ENCODE measurements around the gene SNRNP48. TPM values are rescaled to one million over a fixed set of nuclear protein-coding genes. Genes with fewer than 3 reads are reported as not detected.

SNRNP48 gene
- polyA plus RNA-seq, 2 donors, result 3.2 to 3.5 TPM

DNA sequence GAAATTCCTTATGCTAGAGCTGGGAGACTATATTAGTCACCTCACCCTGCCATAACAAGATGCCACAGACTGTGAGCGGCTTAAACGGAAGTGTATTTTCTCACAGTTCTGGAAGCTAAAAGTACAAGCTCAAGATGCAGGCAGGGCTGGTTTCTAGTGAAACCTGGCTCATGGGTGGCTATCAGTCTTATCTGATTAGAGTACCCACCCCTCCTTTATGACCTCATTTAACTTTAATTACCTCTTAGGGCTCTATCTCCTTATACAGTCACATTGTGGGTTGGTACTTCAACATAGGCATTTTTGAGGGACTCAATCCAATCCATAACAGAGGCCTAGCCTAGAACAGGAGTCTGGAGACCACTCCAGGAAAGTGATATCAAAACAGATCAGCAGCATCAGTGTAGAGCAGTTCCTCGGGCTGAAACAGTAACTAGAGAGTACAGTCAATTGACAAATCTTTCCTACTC lies 2.3 kb upstream of the SNRNP48 start:
- no peaks in the 10 kb centered on the region for H3K9me3 ChIP-seq (ENCODE audit: control insufficient read depth in 2 of 2, insufficient read depth in 1 of 2, low read depth in 1 of 2, low read length in 1 of 2)
- peaks cover 0 to 10% of the 10 kb centered on the region in 2 donors for H3K4me1 ChIP-seq (ENCODE audit: control insufficient read depth in 2 of 2, insufficient read depth in 2 of 2, low read length in 1 of 2)
- WGBS, 2 donors, result 60 to 65% methylated on average over 3 of the region's 3 CpGs
- no peak overlapping the region for H3K4me3 ChIP-seq (ENCODE audit: low read depth in 1 of 2, low read length in 2 of 2)
- H3K36me3 ChIP-seq (ENCODE audit: control insufficient read depth in 2 of 2, insufficient read depth in 2 of 2, low read length in 1 of 2), result peaks cover 7 to 24% of the 10 kb centered on the region in 2 donors
- no peaks in the 10 kb centered on the region for H3K27me3 ChIP-seq (ENCODE audit: control insufficient read depth in 1 of 2, insufficient read depth in 2 of 2, low read length in 2 of 2)
- H3K27ac ChIP-seq (ENCODE audit: low read depth in 2 of 2, low read length in 1 of 2), result peak overlapping the region in 1 of 2 donors; percentile 48

- H3K27me3 ChIP-seq (ENCODE audit: control insufficient read depth in 1 of 2, insufficient read depth in 2 of 2, low read length in 2 of 2), result no peaks in the 10 kb centered on the region
- H3K4me1 ChIP-seq (ENCODE audit: control insufficient read depth in 2 of 2, insufficient read depth in 2 of 2, low read length in 1 of 2), result peaks cover 0 to 10% of the 10 kb centered on the region in 2 donors
- H3K9me3 ChIP-seq (ENCODE audit: control insufficient read depth in 2 of 2, insufficient read depth in 1 of 2, low read depth in 1 of 2, low read length in 1 of 2), result no peaks in the 10 kb centered on the region
- H3K4me3 ChIP-seq (ENCODE audit: low read depth in 1 of 2, low read length in 2 of 2), result no peak overlapping the region
- no peak overlapping the region for H3K27ac ChIP-seq (ENCODE audit: low read depth in 2 of 2, low read length in 1 of 2)
- 64 to 69% methylated on average over 4 of the region's 4 CpGs for WGBS, 2 donors
- peaks cover 7 to 17% of the 10 kb centered on the region in 2 donors for H3K36me3 ChIP-seq (ENCODE audit: control insufficient read depth in 2 of 2, insufficient read depth in 2 of 2, low read length in 1 of 2)
Observed at GRCh38 chr6:7588506-7588905, 1.5 kb upstream of the SNRNP48 start.

GRCh38 chr6:7589221-7589620 lies 777 bp upstream of the SNRNP48 start:
- H3K4me1 ChIP-seq (ENCODE audit: control insufficient read depth in 2 of 2, insufficient read depth in 2 of 2, low read length in 1 of 2), result peaks cover 0 to 10% of the 10 kb centered on the region in 2 donors
- WGBS, 2 donors, result 61 to 71% methylated on average over 3 of the region's 3 CpGs

DNA sequence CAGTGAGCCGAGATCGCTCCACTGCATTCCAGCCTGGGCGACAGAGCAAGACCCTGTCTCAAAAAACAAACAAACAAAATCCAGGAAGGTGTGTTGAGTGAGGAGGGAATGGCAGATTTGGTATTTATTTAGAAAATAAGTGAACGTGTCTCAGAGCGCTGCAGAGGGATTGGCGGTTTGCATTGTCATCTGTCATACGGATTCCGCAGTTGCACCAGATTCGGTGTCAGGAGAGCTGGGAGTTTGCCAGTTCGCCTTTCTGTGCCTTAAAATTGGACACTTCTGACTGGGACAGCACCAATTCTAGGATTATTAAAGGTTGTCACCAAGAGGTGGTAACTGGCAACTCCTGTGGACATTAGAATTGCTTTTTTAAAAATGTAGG lies 912 bp downstream of the SNRNP48 start:
- H3K27me3 ChIP-seq (ENCODE audit: control insufficient read depth in 1 of 2, insufficient read depth in 2 of 2, low read length in 2 of 2), result no peaks in the 10 kb centered on the region
- H3K9me3 ChIP-seq (ENCODE audit: control insufficient read depth in 2 of 2, insufficient read depth in 1 of 2, low read depth in 1 of 2, low read length in 1 of 2), result no peaks in the 10 kb centered on the region
- peaks cover 0 to 3% of the 10 kb centered on the region in 2 donors for H3K36me3 ChIP-seq (ENCODE audit: control insufficient read depth in 2 of 2, insufficient read depth in 2 of 2, low read length in 1 of 2)
- H3K4me3 ChIP-seq (ENCODE audit: low read depth in 1 of 2, low read length in 2 of 2), result peak overlapping the region; percentile 76 to 99
- H3K27ac ChIP-seq (ENCODE audit: low read depth in 2 of 2, low read length in 1 of 2), result no peak overlapping the region
- WGBS, 2 donors, result 9 to 15% methylated on average over 10 of the region's 10 CpGs
- peaks cover 0 to 8% of the 10 kb centered on the region in 2 donors for H3K4me1 ChIP-seq (ENCODE audit: control insufficient read depth in 2 of 2, insufficient read depth in 2 of 2, low read length in 1 of 2)

More at GRCh38 chr6:7589221-7589620, 777 bp upstream of the SNRNP48 start:
- Histone ChIP-seq H3K27me3 (ENCODE audit: control insufficient read depth in 1 of 2, insufficient read depth in 2 of 2, low read length in 2 of 2) (no peaks in the 10 kb centered on the region), H3K9me3 (ENCODE audit: control insufficient read depth in 2 of 2, insufficient read depth in 1 of 2, low read depth in 1 of 2, low read length in 1 of 2) (no peaks in the 10 kb centered on the region), H3K27ac (ENCODE audit: low read depth in 2 of 2, low read length in 1 of 2) (no peak overlapping the region), H3K4me3 (ENCODE audit: low read depth in 1 of 2, low read length in 2 of 2) (peak overlapping the region in 1 of 2 donors; percentile 76), H3K36me3 (ENCODE audit: control insufficient read depth in 2 of 2, insufficient read depth in 2 of 2, low read length in 1 of 2) (peaks cover 3 to 11% of the 10 kb centered on the region in 2 donors)

GRCh38 chr6:7591770-7592169 lies 1.8 kb downstream of the SNRNP48 start:
- no peak overlapping the region for H3K27ac ChIP-seq (ENCODE audit: low read depth in 2 of 2, low read length in 1 of 2)
- WGBS, 2 donors, result 96 to 98% methylated on average over 5 of the region's 5 CpGs
- H3K4me3 ChIP-seq (ENCODE audit: low read depth in 1 of 2, low read length in 2 of 2), result no peak overlapping the region
- peaks cover 0 to 3% of the 10 kb centered on the region in 2 donors for H3K36me3 ChIP-seq (ENCODE audit: control insufficient read depth in 2 of 2, insufficient read depth in 2 of 2, low read length in 1 of 2)
- H3K4me1 ChIP-seq (ENCODE audit: control insufficient read depth in 2 of 2, insufficient read depth in 2 of 2, low read length in 1 of 2), result peaks cover 0 to 8% of the 10 kb centered on the region in 2 donors
- H3K27me3 ChIP-seq (ENCODE audit: control insufficient read depth in 1 of 2, insufficient read depth in 2 of 2, low read length in 2 of 2), result no peaks in the 10 kb centered on the region
- no peaks in the 10 kb centered on the region for H3K9me3 ChIP-seq (ENCODE audit: control insufficient read depth in 2 of 2, insufficient read depth in 1 of 2, low read depth in 1 of 2, low read length in 1 of 2)

GRCh38 chr6:7593229-7593628 lies 3.2 kb downstream of the SNRNP48 start:
- Histone ChIP-seq H3K4me3 (ENCODE audit: low read depth in 1 of 2, low read length in 2 of 2) (no peak overlapping the region), H3K4me1 (ENCODE audit: control insufficient read depth in 2 of 2, insufficient read depth in 2 of 2, low read length in 1 of 2) (peaks cover 0 to 8% of the 10 kb centered on the region in 2 donors), H3K36me3 (ENCODE audit: control insufficient read depth in 2 of 2, insufficient read depth in 2 of 2, low read length in 1 of 2) (peaks cover 0 to 3% of the 10 kb centered on the region in 2 donors), H3K9me3 (ENCODE audit: control insufficient read depth in 2 of 2, insufficient read depth in 1 of 2, low read depth in 1 of 2, low read length in 1 of 2) (no peaks in the 10 kb centered on the region), H3K27ac (ENCODE audit: low read depth in 2 of 2, low read length in 1 of 2) (no peak overlapping the region), H3K27me3 (ENCODE audit: control insufficient read depth in 1 of 2, insufficient read depth in 2 of 2, low read length in 2 of 2) (no peaks in the 10 kb centered on the region)
- WGBS, 2 donors, result 63 to 72% methylated on average over 1 of the region's 1 CpG

GRCh38 chr6:7594579-7595125 lies 4.7 kb downstream of the SNRNP48 start:
- 81 to 83% methylated on average over 4 of the region's 4 CpGs for WGBS, 2 donors
- Histone ChIP-seq H3K4me1 (ENCODE audit: control insufficient read depth in 2 of 2, insufficient read depth in 2 of 2, low read length in 1 of 2) (peaks cover 0 to 8% of the 10 kb centered on the region in 2 donors), H3K27ac (ENCODE audit: low read depth in 2 of 2, low read length in 1 of 2) (no peak overlapping the region)

DNA sequence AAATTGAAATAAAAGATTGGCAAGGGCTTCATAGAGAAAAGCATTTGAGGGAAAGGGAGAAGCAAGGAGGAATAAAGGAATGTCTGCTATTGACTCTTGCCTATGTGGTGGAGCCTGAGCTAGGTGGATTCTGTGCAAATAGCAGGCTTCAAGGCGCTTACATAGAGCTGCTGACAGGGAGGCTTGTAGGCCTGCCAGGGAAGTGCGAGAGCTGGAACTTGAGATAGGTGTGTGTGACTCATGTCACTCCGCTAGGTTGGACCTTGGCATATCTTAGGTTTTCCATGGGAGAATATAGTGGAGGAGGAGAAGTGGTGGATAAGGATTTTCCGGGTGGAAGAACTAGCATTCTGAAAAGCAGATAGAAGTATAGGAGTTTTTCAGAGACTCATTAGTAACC lies 14.0 kb downstream of the SNRNP48 start:
- no peak overlapping the region for H3K4me3 ChIP-seq (ENCODE audit: low read depth in 1 of 2, low read length in 2 of 2)
- H3K9me3 ChIP-seq (ENCODE audit: control insufficient read depth in 2 of 2, insufficient read depth in 1 of 2, low read depth in 1 of 2, low read length in 1 of 2), result no peaks in the 10 kb centered on the region
- no peaks in the 10 kb centered on the region for H3K4me1 ChIP-seq (ENCODE audit: control insufficient read depth in 2 of 2, insufficient read depth in 2 of 2, low read length in 1 of 2)
- no peaks in the 10 kb centered on the region for H3K27me3 ChIP-seq (ENCODE audit: control insufficient read depth in 1 of 2, insufficient read depth in 2 of 2, low read length in 2 of 2)
- no peak overlapping the region for H3K27ac ChIP-seq (ENCODE audit: low read depth in 2 of 2, low read length in 1 of 2)
- peaks cover 9 to 12% of the 10 kb centered on the region in 2 donors for H3K36me3 ChIP-seq (ENCODE audit: control insufficient read depth in 2 of 2, insufficient read depth in 2 of 2, low read length in 1 of 2)
- 73 to 74% methylated on average over 4 of the region's 4 CpGs for WGBS, 2 donors

More at GRCh38 chr6:7594579-7595125, 4.7 kb downstream of the SNRNP48 start:
- H3K27me3 ChIP-seq (ENCODE audit: control insufficient read depth in 1 of 2, insufficient read depth in 2 of 2, low read length in 2 of 2), result no peaks in the 10 kb centered on the region
- no peaks in the 10 kb centered on the region for H3K9me3 ChIP-seq (ENCODE audit: control insufficient read depth in 2 of 2, insufficient read depth in 1 of 2, low read depth in 1 of 2, low read length in 1 of 2)
- no peak overlapping the region for H3K4me3 ChIP-seq (ENCODE audit: low read depth in 1 of 2, low read length in 2 of 2)
- H3K36me3 ChIP-seq (ENCODE audit: control insufficient read depth in 2 of 2, insufficient read depth in 2 of 2, low read length in 1 of 2), result peaks cover 0 to 3% of the 10 kb centered on the region in 2 donors

- Histone ChIP-seq H3K9me3 (ENCODE audit: control insufficient read depth in 2 of 2, insufficient read depth in 1 of 2, low read depth in 1 of 2, low read length in 1 of 2) (no peaks in the 10 kb centered on the region), H3K27me3 (ENCODE audit: control insufficient read depth in 1 of 2, insufficient read depth in 2 of 2, low read length in 2 of 2) (no peaks in the 10 kb centered on the region), H3K27ac (ENCODE audit: low read depth in 2 of 2, low read length in 1 of 2) (no peak overlapping the region), H3K4me3 (ENCODE audit: low read depth in 1 of 2, low read length in 2 of 2) (no peak overlapping the region), H3K36me3 (ENCODE audit: control insufficient read depth in 2 of 2, insufficient read depth in 2 of 2, low read length in 1 of 2) (peaks cover 9 to 12% of the 10 kb centered on the region in 2 donors), H3K4me1 (ENCODE audit: control insufficient read depth in 2 of 2, insufficient read depth in 2 of 2, low read length in 1 of 2) (no peaks in the 10 kb centered on the region)
- WGBS, 2 donors, result 89 to 90% methylated on average over 2 of the region's 2 CpGs
Observed at GRCh38 chr6:7604506-7604905, 14.5 kb downstream of the SNRNP48 start.
